PFSK-1 (cell line): Measurements from ENCODE around the gene PADI4.

Experiments
- FOXP2 ChIP-seq: optimal IDR thresholded peaks from 2 replicates; pipeline ENCODE3; 2011; ENCODE audit warnings: borderline replicate concordance, control low read depth, inconsistent platforms; ENCODE audit not compliant: insufficient read depth; ENCODE audit errors: extremely low read length, extremely low read depth
- POLR2AphosphoS5 ChIP-seq: IDR thresholded peaks from 2 replicates; pipeline ENCODE4 v1.6.1; 2012; ENCODE audit warnings: low read depth, mild to moderate bottlenecking, control low read depth, low read length, moderate library complexity
- SIN3A ChIP-seq: IDR thresholded peaks from 2 replicates; pipeline ENCODE4 v1.6.1; 2012; ENCODE audit warnings: mild to moderate bottlenecking, low read length, moderate library complexity, borderline replicate concordance; ENCODE audit not compliant: insufficient read depth
- TAF1 ChIP-seq: IDR thresholded peaks from 2 replicates; pipeline ENCODE4 v1.6.1; 2012; ENCODE audit warnings: low read length, control low read depth, borderline replicate concordance; ENCODE audit not compliant: insufficient read depth
- TF ChIP-seq, protein P1 (sequence below), 2 experiments: IDR thresholded peaks; 2 replicates each; pipeline versions ENCODE4 v1.6.1 to v1.8.0; 2011 to 2012; ENCODE audit warnings: low read depth in 2 of 2, low read length in 2 of 2, control low read depth in 1 of 2, inconsistent platforms in 1 of 2, mild to moderate bottlenecking in 1 of 2, moderate library complexity in 1 of 2; ENCODE audit not compliant: insufficient read depth in 1 of 2

The PADI4 gene

GRCh38 chr1:17272066-17272465, 35.9 kb upstream of the PADI4 start:
- TF ChIP-seq TAF1 (no peak), SIN3A (no peak), POLR2AphosphoS5 (no peak), FOXP2 (no peak)
- TF ChIP-seq, protein P1, sequence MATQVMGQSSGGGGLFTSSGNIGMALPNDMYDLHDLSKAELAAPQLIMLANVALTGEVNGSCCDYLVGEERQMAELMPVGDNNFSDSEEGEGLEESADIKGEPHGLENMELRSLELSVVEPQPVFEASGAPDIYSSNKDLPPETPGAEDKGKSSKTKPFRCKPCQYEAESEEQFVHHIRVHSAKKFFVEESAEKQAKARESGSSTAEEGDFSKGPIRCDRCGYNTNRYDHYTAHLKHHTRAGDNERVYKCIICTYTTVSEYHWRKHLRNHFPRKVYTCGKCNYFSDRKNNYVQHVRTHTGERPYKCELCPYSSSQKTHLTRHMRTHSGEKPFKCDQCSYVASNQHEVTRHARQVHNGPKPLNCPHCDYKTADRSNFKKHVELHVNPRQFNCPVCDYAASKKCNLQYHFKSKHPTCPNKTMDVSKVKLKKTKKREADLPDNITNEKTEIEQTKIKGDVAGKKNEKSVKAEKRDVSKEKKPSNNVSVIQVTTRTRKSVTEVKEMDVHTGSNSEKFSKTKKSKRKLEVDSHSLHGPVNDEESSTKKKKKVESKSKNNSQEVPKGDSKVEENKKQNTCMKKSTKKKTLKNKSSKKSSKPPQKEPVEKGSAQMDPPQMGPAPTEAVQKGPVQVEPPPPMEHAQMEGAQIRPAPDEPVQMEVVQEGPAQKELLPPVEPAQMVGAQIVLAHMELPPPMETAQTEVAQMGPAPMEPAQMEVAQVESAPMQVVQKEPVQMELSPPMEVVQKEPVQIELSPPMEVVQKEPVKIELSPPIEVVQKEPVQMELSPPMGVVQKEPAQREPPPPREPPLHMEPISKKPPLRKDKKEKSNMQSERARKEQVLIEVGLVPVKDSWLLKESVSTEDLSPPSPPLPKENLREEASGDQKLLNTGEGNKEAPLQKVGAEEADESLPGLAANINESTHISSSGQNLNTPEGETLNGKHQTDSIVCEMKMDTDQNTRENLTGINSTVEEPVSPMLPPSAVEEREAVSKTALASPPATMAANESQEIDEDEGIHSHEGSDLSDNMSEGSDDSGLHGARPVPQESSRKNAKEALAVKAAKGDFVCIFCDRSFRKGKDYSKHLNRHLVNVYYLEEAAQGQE (IDR thresholded peaks at IDR 0.05; ENCODE audit: insufficient read depth in 1 of 2, low read depth in 2 of 2, low read length in 2 of 2), result no peak

DNA sequence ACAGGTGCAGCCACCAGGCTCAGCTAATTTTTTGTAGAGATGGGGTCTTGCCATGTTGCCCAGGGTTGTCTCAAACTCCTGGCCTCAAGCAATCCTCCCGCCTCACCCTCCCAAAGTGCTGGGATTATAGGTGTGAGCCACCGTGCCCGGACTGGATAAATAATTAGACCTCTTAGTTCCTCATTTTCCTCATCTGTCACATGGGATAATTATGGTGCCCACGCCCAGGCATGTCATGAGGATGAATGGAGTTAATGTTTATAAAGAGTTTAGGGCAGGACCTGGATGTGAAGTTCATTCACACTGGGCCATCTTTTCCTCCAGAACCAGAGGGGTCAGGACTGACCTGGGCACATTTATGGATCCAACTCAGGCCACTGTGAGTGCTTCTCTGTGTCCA, 35.4 kb upstream of the PADI4 start:
- TF ChIP-seq POLR2AphosphoS5 (no peak), SIN3A (no peak), FOXP2 (no peak), TAF1 (no peak)
- TF ChIP-seq, protein P1 (IDR thresholded peaks at IDR 0.05; ENCODE audit: insufficient read depth in 1 of 2, low read depth in 2 of 2, low read length in 2 of 2), result no peak

- TF ChIP-seq TAF1 (no peak), FOXP2 (no peak), POLR2AphosphoS5 (no peak), SIN3A (no peak)
- TF ChIP-seq, protein P1 (IDR thresholded peaks at IDR 0.05; ENCODE audit: insufficient read depth in 1 of 2, low read depth in 2 of 2, low read length in 2 of 2), result no peak
Measured at GRCh38 chr1:17273096-17273495, 34.9 kb upstream of the PADI4 start.

DNA sequence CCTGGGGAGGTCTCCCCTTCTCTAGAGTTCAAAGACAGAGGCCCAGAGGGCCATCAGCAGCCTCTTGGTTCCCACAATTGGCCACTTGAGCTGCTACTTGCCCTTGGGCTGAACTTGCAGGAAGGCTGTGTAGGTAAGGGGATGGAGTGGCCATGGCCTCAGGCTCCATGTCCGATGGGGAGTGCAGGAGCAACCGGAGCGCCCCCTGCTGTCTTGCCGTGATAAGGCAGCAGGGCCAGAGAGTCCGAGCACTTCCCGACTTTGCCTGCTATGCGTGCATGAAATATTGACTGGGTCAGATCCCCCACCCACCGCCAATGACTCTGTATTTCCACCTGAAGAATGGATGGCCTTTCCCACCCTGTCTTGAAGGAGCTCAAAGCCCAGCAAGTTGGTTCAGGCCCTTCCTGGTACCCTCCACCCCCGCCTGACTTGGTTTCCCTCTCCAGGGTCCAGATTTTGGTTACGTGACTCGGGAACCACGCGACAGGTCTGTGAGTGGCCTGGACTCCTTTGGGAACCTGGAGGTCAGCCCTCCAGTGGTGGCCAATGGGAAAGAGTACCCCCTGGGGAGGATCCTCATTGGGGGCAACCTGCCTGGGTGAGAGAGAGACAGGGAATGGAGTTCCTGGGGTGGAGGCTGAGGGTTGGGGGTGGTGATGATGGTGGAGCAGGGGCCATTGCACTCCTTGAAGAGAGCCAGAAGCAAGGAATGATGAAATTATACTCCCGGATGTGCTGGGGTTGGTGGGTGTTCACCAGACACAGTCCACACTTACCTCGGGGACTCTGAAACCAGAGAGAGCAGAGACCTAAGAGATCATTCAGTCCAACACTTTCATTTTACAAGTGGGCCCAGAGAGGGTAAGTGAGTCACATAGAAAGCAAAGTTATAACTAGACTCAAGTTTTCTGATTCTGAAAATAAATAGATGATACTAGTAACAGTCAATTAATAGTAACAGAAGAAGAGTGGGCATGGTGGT, 33.5 kb upstream of the PADI4 start:
- TF ChIP-seq POLR2AphosphoS5, result no peak
- no peak for TF ChIP-seq FOXP2
- no peak for TF ChIP-seq TAF1
- TF ChIP-seq, protein P1 (IDR thresholded peaks at IDR 0.05; ENCODE audit: insufficient read depth in 1 of 2, low read depth in 2 of 2, low read length in 2 of 2), result no peak
- no peak for TF ChIP-seq SIN3A
